ENCODE data around the gene PDK3.

Gene PDK3

GRCh38 chrX:24426921-24427746, 38.0 kb upstream of the PDK3 start:
- H3K4me3 ChIP-seq (ENCODE audit: control insufficient read depth, low read depth, low read length): no peak overlapping the region
- TF ChIP-seq CTCF (conservative IDR thresholded peaks at IDR 0.05; ENCODE audit: control insufficient read depth, insufficient read depth, low read depth, low read length): no peak
- peak; percentile 28 for DNase-seq (ENCODE audit: low read depth)

GRCh38 chrX:24427747-24428019, 37.4 kb upstream of the PDK3 start:
- no peak for DNase-seq (ENCODE audit: low read depth)
- TF ChIP-seq CTCF (conservative IDR thresholded peaks at IDR 0.05; ENCODE audit: control insufficient read depth, insufficient read depth, low read depth, low read length): no peak
- no peak overlapping the region for H3K4me3 ChIP-seq (ENCODE audit: control insufficient read depth, low read depth, low read length)

- no peak for TF ChIP-seq CTCF (conservative IDR thresholded peaks at IDR 0.05; ENCODE audit: control insufficient read depth, insufficient read depth, low read depth, low read length)
- DNase-seq (ENCODE audit: low read depth): no peak
- H3K4me3 ChIP-seq (ENCODE audit: control insufficient read depth, low read depth, low read length): no peak overlapping the region
Observed at GRCh38 chrX:24428516-24428915, 36.6 kb upstream of the PDK3 start.

GRCh38 chrX:24435060-24435459, 30.0 kb upstream of the PDK3 start:
- no peak for DNase-seq (ENCODE audit: low read depth)
- H3K4me3 ChIP-seq (ENCODE audit: control insufficient read depth, low read depth, low read length): no peak overlapping the region
- no peak for TF ChIP-seq CTCF (conservative IDR thresholded peaks at IDR 0.05; ENCODE audit: control insufficient read depth, insufficient read depth, low read depth, low read length)

- H3K4me3 ChIP-seq (ENCODE audit: control insufficient read depth, low read depth, low read length): no peak overlapping the region
- TF ChIP-seq CTCF (conservative IDR thresholded peaks at IDR 0.05; ENCODE audit: control insufficient read depth, insufficient read depth, low read depth, low read length): no peak
- DNase-seq (ENCODE audit: low read depth): no peak
Observed at GRCh38 chrX:24443918-24444317, 21.2 kb upstream of the PDK3 start.

GRCh38 chrX:24444645-24445044, 20.4 kb upstream of the PDK3 start:
- H3K4me3 ChIP-seq (ENCODE audit: control insufficient read depth, low read depth, low read length): no peak overlapping the region
- no peak for TF ChIP-seq CTCF (conservative IDR thresholded peaks at IDR 0.05; ENCODE audit: control insufficient read depth, insufficient read depth, low read depth, low read length)
- DNase-seq (ENCODE audit: low read depth): no peak
